ENCODE data around the gene LAGE3.

LAGE3 gene

GRCh38 chrX:154478728-154479622 lies at the start of gene LAGE3:
TSS of gene LAGE3 (minus strand) at chrX:154479281. CDS start at chrX:154478915, 366 bp downstream.
- in situ Hi-C loops (cut with MboI; ENCODE audit: low pct_unique_long_range_greater_than_20kb, low sequenced_read_pairs) = no loop called here
- DNase-seq = peak; percentile 97

- in situ Hi-C loops (cut with MboI; ENCODE audit: low pct_unique_long_range_greater_than_20kb, low sequenced_read_pairs) = no loop called here
These were observed 48.0 kb upstream of the LAGE3 start for GRCh38 chrX:154526901-154527675.

GRCh38 chrX:154525606-154526490 lies 46.8 kb upstream of the LAGE3 start:
- in situ Hi-C loops (cut with MboI; ENCODE audit: low pct_unique_long_range_greater_than_20kb, low sequenced_read_pairs) = no loop called here

More at GRCh38 chrX:154526901-154527675, 48.0 kb upstream of the LAGE3 start:
- DNase-seq = peak; percentile 94

GRCh38 chrX:154519389-154519788 lies 40.3 kb upstream of the LAGE3 start:
- in situ Hi-C loops (cut with MboI; ENCODE audit: low pct_unique_long_range_greater_than_20kb, low sequenced_read_pairs) = no loop called here
- DNase-seq = no peak

More at GRCh38 chrX:154525606-154526490, 46.8 kb upstream of the LAGE3 start:
- DNase-seq = no peak

GRCh38 chrX:154517101-154517781 lies 38.2 kb upstream of the LAGE3 start:
- in situ Hi-C loops (cut with MboI; ENCODE audit: low pct_unique_long_range_greater_than_20kb, low sequenced_read_pairs) = no loop called here

GRCh38 chrX:154516656-154517100 lies 37.6 kb upstream of the LAGE3 start:
- in situ Hi-C loops (cut with MboI; ENCODE audit: low pct_unique_long_range_greater_than_20kb, low sequenced_read_pairs) = no loop called here
- no peak for DNase-seq

More at GRCh38 chrX:154517101-154517781, 38.2 kb upstream of the LAGE3 start:
- DNase-seq = no peak

GRCh38 chrX:154515966-154516655 lies 37.0 kb upstream of the LAGE3 start, which contains the start of gene FAM3A:
TSS of gene FAM3A (minus strand) at chrX:154516232. CDS start at chrX:154515772, 460 bp downstream.
- in situ Hi-C loops (cut with MboI; ENCODE audit: low pct_unique_long_range_greater_than_20kb, low sequenced_read_pairs) = no loop called here
- DNase-seq = peak; percentile 91

- in situ Hi-C loops (cut with MboI; ENCODE audit: low pct_unique_long_range_greater_than_20kb, low sequenced_read_pairs) = no loop called here
- DNase-seq = peak; percentile 68
These were observed 36.2 kb upstream of the LAGE3 start for GRCh38 chrX:154515090-154515965.

- DNase-seq = no peak
- in situ Hi-C loops (cut with MboI; ENCODE audit: low pct_unique_long_range_greater_than_20kb, low sequenced_read_pairs) = no loop called here
These were observed 34.6 kb upstream of the LAGE3 start for GRCh38 chrX:154513716-154514115.

- in situ Hi-C loops (cut with MboI; ENCODE audit: low pct_unique_long_range_greater_than_20kb, low sequenced_read_pairs) = no loop called here
- DNase-seq = no peak
These were observed 33.9 kb upstream of the LAGE3 start for GRCh38 chrX:154512879-154513553.

- in situ Hi-C loops (cut with MboI; ENCODE audit: low pct_unique_long_range_greater_than_20kb, low sequenced_read_pairs) = no loop called here
- no peak for DNase-seq
These were observed 32.7 kb upstream of the LAGE3 start for GRCh38 chrX:154511761-154512160.

- in situ Hi-C loops (cut with MboI; ENCODE audit: low pct_unique_long_range_greater_than_20kb, low sequenced_read_pairs) = no loop called here
- no peak for DNase-seq
These were observed 30.4 kb upstream of the LAGE3 start for GRCh38 chrX:154509455-154509854.

GRCh38 chrX:154508384-154508745 lies 29.3 kb upstream of the LAGE3 start:
- no peak for DNase-seq
- in situ Hi-C loops (cut with MboI; ENCODE audit: low pct_unique_long_range_greater_than_20kb, low sequenced_read_pairs) = no loop called here

- in situ Hi-C loops (cut with MboI; ENCODE audit: low pct_unique_long_range_greater_than_20kb, low sequenced_read_pairs) = no loop called here
- no peak for DNase-seq
These were observed 28.7 kb upstream of the LAGE3 start for GRCh38 chrX:154507673-154508383.

GRCh38 chrX:154506483-154507332 lies 27.6 kb upstream of the LAGE3 start:
- in situ Hi-C loops (cut with MboI; ENCODE audit: low pct_unique_long_range_greater_than_20kb, low sequenced_read_pairs) = no loop called here
- no peak for DNase-seq

Data from KBM-7 (cell line).